Neural progenitor cell (in vitro differentiated cells): ENCODE measurements around the gene COPB1. TPM values are rescaled to one million over a fixed set of nuclear protein-coding genes. Genes with fewer than 3 reads are reported as not detected.

Source experiments
- DNase-seq: peaks from one replicate; pipeline ENCODE4 v3.0.0-alpha.2; 2016; ENCODE audit warnings: low spot score
- H2AFZ ChIP-seq: fragments of 200-600 bp; sonication (generic); replicated peaks from 2 replicates; pipeline ENCODE4 v1.6.1; 2016; ENCODE audit warnings: antibody characterized with exemption
- H3F3A ChIP-seq: fragments of 200-600 bp; sonication (generic); 2 replicates; pipeline ENCODE4 v1.6.1; 2016; ENCODE audit warnings: antibody characterized with exemption, low read depth
- H3K27ac ChIP-seq: fragments of 200-600 bp; sonication (generic); 2 replicates; pipeline ENCODE4 v1.5.1; 2016; ENCODE audit warnings: mild to moderate bottlenecking
- H3K27me3 ChIP-seq: fragments of 200-600 bp; sonication (generic); 2 replicates; pipeline ENCODE4 v1.6.1; 2016; ENCODE audit warnings: mild to moderate bottlenecking, moderate library complexity
- H3K36me3 ChIP-seq: fragments of 200-600 bp; sonication (generic); 2 replicates; pipeline ENCODE4 v1.5.1; 2016
- H3K4me1 ChIP-seq: fragments of 200-600 bp; sonication (generic); 2 replicates; pipeline ENCODE4 v1.6.1; 2016; ENCODE audit warnings: mixed run types
- H3K4me2 ChIP-seq: fragments of 200-600 bp; sonication (generic); 2 replicates; pipeline ENCODE4 v1.6.1; 2016
- H3K4me3 ChIP-seq: fragments of 200-600 bp; sonication (generic); 2 replicates; pipeline ENCODE4 v1.5.1; 2016
- H3K79me2 ChIP-seq: fragments of 200-600 bp; sonication (generic); 2 replicates; pipeline ENCODE4 v1.6.1; 2016; ENCODE audit warnings: low read depth
- H3K9ac ChIP-seq: fragments of 200-600 bp; sonication (generic); 2 replicates; pipeline ENCODE4 v1.6.1; 2016
- H3K9me3 ChIP-seq: fragments of 200-600 bp; sonication (generic); 2 replicates; pipeline ENCODE4 v1.5.1; 2016; ENCODE audit warnings: low read depth
- H4K20me1 ChIP-seq: fragments of 200-600 bp; sonication (generic); 2 replicates; pipeline ENCODE4 v1.6.1; 2016; ENCODE audit warnings: low read depth
- H3K27ac Mint-ChIP-seq: 3 replicates; pipeline ENCODE4 v1.8.0; 2021; ENCODE audit warnings: mixed read lengths
- H3K27me3 Mint-ChIP-seq: 2 replicates; pipeline ENCODE4 v1.8.0; 2022; ENCODE audit warnings: low read depth, mild to moderate bottlenecking, inconsistent platforms, moderate library complexity, mixed read lengths; ENCODE audit not compliant: insufficient read depth
- H3K36me3 Mint-ChIP-seq: 3 replicates; pipeline ENCODE4 v1.8.0; 2021; ENCODE audit warnings: mixed read lengths
- H3K4me1 Mint-ChIP-seq: 3 replicates; pipeline ENCODE4 v1.8.0; 2021; ENCODE audit warnings: mixed read lengths
- H3K4me3 Mint-ChIP-seq: 3 replicates; pipeline ENCODE4 v1.8.0; 2021; ENCODE audit warnings: mild to moderate bottlenecking, moderate library complexity, mixed read lengths
- H3K9me3 Mint-ChIP-seq: 3 replicates; pipeline ENCODE4 v1.8.0; 2020; ENCODE audit warnings: mixed read lengths
- EZH2 ChIP-seq: fragments of 200-600 bp; sonication (generic); IDR thresholded peaks from 2 replicates; pipeline ENCODE4 v1.6.1; 2017; ENCODE audit warnings: antibody characterized with exemption, mild to moderate bottlenecking, moderate library complexity
- EZH2phosphoT487 ChIP-seq: fragments of 200-600 bp; sonication (generic); IDR thresholded peaks from 2 replicates; pipeline ENCODE4 v1.6.1; 2017; ENCODE audit warnings: antibody characterized with exemption
- total RNA-seq: library from RNA; depleted of rRNA; stranded (reverse); fragments of >200 nt; gene quantifications from 2 replicates; pipeline ENCODE4 v1.2.3, GENCODE V29; 2015; ENCODE audit warnings: low replicate concordance
- TF ChIP-seq, protein P1 (sequence below): fragments of 200-600 bp; sonication (generic); IDR thresholded peaks from 2 replicates; pipeline ENCODE4 v1.5.1; 2017; ENCODE audit warnings: antibody characterized with exemption, mild to moderate bottlenecking

Gene COPB1
- total RNA-seq, 1 donor from 2014 or later: 212 TPM

DNA sequence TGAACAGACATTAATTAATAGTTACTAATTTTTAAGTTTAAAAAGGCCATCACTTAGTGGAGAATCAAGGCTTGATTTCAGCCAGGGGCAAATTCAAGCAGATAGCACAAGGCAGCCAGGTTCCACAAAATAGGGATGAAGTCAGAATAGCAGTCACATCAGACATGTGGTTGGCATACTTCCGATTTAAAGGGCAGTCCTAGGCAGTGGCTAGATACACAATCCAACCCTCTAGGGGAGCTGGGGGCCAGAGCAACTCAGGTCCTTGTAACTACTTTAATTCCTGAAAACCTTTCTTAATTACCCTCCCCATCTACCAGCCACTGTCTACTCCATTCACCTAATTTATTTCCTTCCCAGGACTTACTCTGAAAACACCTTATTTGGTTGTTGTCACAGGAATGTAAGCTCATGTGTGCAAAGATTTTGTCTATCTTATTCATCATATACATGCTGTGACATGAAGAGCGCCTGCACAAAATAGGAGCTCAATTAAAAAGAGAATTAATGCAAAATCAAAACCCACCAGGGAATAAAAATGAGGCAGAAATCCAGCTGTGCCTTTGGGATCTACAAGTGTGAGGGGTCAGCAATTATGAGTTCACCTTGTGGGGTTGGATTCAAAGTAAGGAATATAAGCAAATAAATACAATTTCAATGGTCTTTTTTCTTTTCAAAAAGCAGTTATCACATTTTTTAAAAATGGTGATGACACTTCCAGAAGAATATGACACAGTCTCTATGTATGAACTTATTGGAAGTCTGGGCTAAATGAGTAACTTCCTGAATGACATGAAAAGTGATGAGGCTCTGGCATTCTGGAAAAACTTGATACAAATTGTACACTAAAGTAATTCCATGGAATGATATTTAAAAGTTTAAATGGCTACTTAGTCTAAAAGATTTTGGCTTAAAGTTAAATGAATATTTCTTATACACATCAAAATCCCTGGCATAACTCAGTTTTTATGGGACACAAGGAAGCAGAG lies 53.8 kb downstream of the COPB1 start:
- H4K20me1 ChIP-seq: no peaks in the 10 kb centered on the region
- Mint-ChIP-seq H3K4me1 (peaks cover 2% of the 10 kb centered on the region), H3K36me3 (peaks cover under 1% of the 10 kb centered on the region), H3K27me3 (peaks cover 2% of the 10 kb centered on the region), H3K4me3 (no peak overlapping the region), H3K9me3 (no peaks in the 10 kb centered on the region), H3K27ac (no peak overlapping the region)
- H3F3A ChIP-seq: no peaks in the 10 kb centered on the region
- no peak overlapping the region for H2AFZ ChIP-seq
- no peaks in the 10 kb centered on the region for H3K9me3 ChIP-seq
- H3K4me2 ChIP-seq: no peak overlapping the region
- no peaks in the 10 kb centered on the region for H3K4me1 ChIP-seq
- no peaks in the 10 kb centered on the region for H3K27me3 ChIP-seq
- no peak overlapping the region for H3K4me3 ChIP-seq
- no peak overlapping the region for H3K27ac ChIP-seq
- DNase-seq: no peak
- H3K79me2 ChIP-seq: no peaks in the 10 kb centered on the region
- H3K36me3 ChIP-seq: no peaks in the 10 kb centered on the region
- H3K9ac ChIP-seq: no peak overlapping the region
- TF ChIP-seq EZH2phosphoT487 (no peak), EZH2 (no peak)
- TF ChIP-seq, protein P1, sequence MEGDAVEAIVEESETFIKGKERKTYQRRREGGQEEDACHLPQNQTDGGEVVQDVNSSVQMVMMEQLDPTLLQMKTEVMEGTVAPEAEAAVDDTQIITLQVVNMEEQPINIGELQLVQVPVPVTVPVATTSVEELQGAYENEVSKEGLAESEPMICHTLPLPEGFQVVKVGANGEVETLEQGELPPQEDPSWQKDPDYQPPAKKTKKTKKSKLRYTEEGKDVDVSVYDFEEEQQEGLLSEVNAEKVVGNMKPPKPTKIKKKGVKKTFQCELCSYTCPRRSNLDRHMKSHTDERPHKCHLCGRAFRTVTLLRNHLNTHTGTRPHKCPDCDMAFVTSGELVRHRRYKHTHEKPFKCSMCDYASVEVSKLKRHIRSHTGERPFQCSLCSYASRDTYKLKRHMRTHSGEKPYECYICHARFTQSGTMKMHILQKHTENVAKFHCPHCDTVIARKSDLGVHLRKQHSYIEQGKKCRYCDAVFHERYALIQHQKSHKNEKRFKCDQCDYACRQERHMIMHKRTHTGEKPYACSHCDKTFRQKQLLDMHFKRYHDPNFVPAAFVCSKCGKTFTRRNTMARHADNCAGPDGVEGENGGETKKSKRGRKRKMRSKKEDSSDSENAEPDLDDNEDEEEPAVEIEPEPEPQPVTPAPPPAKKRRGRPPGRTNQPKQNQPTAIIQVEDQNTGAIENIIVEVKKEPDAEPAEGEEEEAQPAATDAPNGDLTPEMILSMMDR: no peak

GRCh38 chr11:14444441-14445189 lies 55.0 kb downstream of the COPB1 start:
- no peak overlapping the region for H3K4me3 ChIP-seq
- TF ChIP-seq, protein P1: no peak
- TF ChIP-seq EZH2: no peak
- TF ChIP-seq EZH2phosphoT487: no peak
- H3K9ac ChIP-seq: no peak overlapping the region
- H3K9me3 ChIP-seq: no peaks in the 10 kb centered on the region
- H3K27me3 ChIP-seq: no peaks in the 10 kb centered on the region
- H3K4me2 ChIP-seq: no peak overlapping the region
- Mint-ChIP-seq H3K9me3 (no peaks in the 10 kb centered on the region), H3K27ac (no peak overlapping the region), H3K36me3 (no peaks in the 10 kb centered on the region), H3K4me3 (no peak overlapping the region), H3K27me3 (no peaks in the 10 kb centered on the region), H3K4me1 (peaks cover 2% of the 10 kb centered on the region)
- H3K36me3 ChIP-seq: no peaks in the 10 kb centered on the region
- H3K27ac ChIP-seq: no peak overlapping the region
- no peaks in the 10 kb centered on the region for H3F3A ChIP-seq
- H3K79me2 ChIP-seq: no peaks in the 10 kb centered on the region
- no peak for DNase-seq
- H3K4me1 ChIP-seq: no peaks in the 10 kb centered on the region
- H2AFZ ChIP-seq: no peak overlapping the region
- no peaks in the 10 kb centered on the region for H4K20me1 ChIP-seq

DNA sequence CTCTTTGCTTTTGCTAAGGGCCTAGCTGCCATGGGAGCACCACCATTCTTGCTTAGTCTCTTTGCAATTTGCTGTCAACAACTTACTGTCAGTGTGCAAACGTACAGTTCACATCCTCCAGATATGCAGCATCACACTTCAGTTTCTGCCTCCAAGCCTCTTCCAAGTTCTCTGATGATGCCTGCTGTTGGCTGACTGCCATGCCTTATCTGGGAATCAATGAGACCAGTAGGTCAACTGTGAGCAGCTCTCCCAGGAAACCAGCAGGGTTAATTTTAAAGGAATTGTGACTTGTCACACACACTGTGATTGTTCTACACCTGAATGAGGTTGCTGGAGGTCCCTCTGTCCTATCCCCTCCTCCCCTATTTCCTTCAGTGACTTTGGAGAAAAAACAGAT lies 56.0 kb downstream of the COPB1 start:
- Histone ChIP-seq H3K27me3 (no peaks in the 10 kb centered on the region), H4K20me1 (no peaks in the 10 kb centered on the region), H3K36me3 (no peaks in the 10 kb centered on the region), H3K9ac (no peak overlapping the region), H3F3A (no peaks in the 10 kb centered on the region), H3K4me1 (no peaks in the 10 kb centered on the region), H3K4me3 (no peak overlapping the region), H3K9me3 (no peaks in the 10 kb centered on the region), H2AFZ (no peak overlapping the region), H3K27ac (no peak overlapping the region), H3K4me2 (no peak overlapping the region), H3K79me2 (no peaks in the 10 kb centered on the region)
- Mint-ChIP-seq H3K36me3 (no peaks in the 10 kb centered on the region), H3K9me3 (no peaks in the 10 kb centered on the region), H3K27me3 (peaks cover 2% of the 10 kb centered on the region), H3K4me3 (no peak overlapping the region), H3K4me1 (peaks cover 2% of the 10 kb centered on the region), H3K27ac (no peak overlapping the region)
- no peak for TF ChIP-seq EZH2phosphoT487
- no peak for TF ChIP-seq EZH2
- TF ChIP-seq, protein P1: no peak
- DNase-seq: no peak
